NCI-H69 (cell line): Measurements from ENCODE around the gene ASB18.

Experiments
- DNase-seq: peaks from one replicate; lab custom pipeline; 2025; lab: John Stamatoyannopoulos, UW

ASB18 gene

DNA sequence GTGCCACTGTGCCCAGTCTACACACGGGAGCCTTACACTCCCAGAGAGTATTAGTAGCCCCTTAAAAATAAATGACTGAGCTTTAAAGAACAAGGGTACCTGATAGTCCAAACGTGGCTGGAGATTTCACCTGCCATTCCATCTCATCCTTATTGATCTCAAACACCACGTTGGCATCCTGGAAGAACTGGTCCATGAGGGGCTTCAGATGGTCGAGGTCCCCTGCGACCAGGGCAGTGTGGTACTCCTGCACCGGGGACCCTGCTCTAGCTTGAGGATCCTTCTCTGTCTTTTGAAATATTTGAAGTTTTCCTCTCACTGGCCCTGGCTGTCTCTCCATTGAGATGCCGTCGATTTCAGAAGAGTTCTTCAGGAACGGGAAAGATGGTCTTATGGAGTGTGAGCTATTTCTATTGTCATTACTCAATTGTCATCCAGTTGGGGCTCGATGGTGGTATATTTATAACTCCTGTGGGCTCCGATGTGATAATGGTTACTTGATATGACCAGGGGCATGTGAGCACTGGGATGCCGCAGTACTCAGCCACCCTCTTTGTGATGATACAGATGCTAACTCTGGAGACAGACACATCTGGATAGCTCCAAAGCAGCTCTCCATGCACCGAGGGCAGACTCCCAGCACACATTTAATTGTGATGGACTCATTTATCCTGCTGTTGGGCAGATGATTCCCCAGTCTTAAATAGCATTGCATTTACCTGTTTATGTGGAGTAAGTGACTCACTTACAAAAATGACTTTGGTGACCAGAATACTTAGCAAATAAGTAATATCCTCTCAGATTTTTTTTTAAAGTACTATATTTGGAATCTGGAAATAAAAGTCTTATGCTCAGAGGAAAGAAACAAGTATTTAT is 22.8 kb downstream of the ASB18 start:
- no peak for DNase-seq

DNA sequence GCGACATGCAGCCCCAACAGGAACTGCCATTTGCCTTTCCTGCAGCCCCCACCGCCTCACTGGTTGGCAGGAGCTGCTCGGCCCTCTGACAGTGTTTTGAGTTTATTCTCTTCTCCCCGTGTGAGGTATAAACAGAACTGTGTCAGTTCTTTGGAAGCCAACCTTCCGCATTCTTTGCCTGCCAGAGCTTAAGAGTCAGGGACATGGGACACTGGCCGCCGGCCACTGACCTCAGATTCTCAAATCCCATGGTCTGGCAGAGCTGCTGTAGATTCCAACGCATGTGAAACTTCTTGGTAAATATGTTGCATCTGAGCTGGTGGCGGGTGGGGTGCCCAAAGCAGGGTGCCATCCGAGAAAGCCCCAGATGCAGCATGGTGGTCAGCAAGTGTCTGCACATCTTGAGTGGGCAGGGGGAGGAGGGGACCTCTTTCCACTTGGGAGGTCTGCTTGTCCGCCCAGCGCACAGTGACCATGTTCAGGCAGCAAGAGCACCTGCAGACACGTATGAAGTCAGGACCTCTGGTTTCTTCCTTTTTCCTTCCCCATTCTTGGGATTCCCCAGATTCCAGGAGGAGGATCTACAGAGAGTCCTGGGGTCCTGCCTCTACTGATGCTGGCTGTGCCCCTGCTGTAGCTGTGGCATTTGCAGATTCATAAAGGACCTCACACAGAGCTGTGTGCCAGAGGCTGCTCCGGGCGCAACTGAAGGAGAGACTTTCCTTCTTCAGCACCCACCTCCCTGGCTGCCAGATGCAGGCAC is 23.8 kb downstream of the ASB18 start:
- no peak for DNase-seq

DNA sequence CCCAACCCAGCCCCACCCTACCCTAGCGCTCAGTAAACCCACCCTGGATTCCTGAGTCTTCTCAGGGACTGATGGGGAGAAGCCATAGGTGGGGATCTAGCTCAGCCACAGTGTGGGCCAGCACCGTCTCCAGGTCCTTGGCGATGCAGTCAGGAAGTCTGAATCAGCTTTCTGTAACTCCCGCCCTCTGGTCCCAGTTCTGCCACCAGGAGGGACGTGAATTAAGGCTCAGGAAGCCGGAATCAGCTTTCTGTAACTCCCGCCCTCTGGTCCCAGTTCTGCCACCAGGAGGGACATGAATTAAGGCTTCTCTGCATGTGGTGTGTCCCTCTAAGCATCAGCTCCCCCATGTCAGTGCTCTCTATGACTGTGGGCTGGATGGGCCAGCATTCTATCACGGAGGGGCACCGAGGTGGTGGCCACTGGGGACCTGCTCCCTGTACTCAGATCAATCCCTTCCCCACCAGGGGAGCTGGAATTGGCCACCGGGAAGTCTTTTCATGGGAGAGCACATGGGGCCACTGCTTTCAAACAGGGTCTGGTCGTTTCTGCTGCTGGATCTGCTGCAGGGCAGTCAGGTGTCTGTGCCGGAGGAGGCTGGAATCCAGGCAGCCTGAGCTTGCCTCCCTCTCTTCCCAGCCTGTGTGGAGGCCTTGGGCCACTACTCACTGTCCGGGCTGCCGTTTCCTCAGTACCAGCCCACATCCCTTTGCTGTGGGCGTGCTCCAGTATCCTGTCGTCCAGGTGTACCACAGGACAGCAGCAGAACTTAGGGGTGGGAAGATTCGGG is 24.7 kb downstream of the ASB18 start:
- DNase-seq, result no peak

DNA sequence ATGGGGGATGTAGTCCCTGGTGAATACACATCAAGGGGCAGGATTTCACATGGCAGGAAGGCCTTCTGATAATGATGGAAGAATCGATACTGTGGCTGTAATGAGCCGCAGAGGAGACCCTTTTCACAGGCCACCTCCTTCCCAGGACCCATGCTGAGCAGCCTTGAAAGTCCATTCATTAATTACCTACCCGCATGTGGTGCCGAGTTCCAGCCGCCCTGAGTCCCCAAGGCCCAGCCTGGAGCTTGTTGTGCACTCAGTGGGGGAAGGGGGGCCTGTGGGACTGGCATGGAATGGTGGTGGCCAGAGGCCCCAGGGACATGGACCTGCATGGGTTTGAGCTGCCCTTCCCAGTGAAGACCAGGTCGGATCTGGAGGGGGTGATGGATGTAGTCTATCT is 25.5 kb downstream of the ASB18 start:
- no peak for DNase-seq

DNA sequence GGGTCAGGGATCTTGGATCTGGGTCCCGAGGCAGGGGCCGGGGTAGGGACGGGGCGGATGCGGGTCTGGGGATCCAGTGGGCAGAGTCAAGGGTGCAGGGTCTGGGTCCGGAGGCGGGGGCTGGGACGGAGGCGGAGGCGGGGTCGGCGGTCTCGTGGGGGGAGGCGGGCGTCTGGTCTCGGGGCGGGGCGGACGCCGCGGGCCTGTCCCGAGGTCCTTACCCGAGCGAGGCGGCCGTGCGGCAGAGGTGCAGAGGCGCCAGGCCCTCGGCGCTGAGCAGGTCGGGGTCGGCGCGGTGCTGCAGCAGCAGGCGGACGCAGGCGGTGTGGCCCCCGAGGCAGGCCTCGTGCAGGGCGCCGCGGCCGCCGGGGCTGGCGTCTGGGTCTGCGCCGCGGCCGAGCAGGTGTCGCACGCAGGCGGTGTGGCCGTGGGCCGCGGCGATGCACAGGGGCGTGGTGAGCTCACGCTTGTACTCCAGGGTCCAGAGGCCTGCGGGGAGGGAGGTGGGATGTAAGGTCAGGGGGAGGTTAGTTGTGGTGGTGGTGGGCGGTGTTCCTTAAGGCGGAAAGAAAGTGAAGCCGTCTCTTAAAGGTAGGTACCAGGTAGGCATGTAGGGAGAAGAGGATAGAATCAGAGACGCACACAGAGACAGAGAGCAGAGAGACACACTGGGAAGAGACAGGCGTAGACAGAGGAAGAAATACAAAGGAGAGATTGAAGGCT is 26.6 kb downstream of the ASB18 start:
- no peak for DNase-seq

DNA sequence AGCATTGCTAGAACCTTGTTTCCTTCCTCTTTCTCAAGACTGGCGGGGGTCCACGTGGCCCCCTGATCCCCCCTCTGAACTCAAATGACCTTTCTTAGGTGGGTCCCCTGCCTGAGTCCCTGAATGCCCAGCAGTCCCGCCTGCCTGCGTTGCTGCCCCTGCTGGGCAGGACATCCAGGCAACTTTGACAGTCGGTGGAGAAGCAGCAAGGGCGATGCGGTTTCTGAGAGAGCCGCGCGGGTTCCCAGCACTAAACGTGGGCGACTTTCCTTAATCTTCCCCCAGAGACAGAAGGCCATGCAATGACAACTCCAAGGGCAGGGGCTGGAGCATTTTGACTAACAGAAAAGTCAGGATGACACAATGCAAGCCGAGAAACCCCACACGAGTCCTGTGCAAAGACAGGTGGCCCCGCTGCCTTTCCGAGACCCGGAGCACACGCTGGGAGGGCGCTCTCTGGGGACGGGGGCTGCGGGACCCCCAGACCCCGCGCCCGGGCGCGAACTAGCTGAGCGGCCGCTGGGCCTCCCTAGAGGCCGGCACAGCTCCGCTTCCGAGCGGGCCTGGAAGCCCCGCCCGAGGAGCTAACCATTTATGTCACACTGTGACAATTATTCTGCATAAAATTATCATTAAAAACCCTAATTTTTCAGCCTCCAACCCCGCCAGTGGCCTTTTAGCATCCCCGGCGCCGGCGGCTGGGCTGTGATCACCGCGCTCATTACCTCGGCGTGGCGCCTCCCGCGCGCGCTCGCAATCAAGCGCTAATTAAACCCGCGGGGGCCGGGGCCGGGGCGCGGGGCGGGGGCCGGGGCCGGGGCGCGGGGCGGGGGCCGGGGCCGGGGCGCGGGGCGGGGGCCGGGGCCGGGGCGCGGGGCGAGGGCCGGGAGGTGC is 27.4 kb downstream of the ASB18 start:
- DNase-seq, result no peak

DNA sequence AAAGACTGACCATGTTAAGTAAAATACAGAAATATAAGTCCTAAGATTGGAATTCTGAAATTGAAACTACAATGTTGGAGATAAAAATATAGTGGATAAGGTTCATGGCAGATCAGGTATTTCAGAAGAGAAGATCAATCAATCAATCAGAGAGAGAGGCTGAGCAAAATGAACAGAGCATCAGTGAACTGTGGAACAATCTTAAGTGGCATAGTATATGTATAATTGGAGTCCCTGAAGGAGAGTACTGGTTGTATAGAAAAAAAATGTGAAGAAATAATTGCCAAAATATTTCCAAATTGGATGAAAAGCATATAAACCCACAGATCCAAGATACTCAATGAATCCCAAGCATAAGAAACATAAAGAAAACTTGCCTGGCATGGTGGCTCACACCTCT is 35.0 kb downstream of the ASB18 start:
- no peak for DNase-seq

DNA sequence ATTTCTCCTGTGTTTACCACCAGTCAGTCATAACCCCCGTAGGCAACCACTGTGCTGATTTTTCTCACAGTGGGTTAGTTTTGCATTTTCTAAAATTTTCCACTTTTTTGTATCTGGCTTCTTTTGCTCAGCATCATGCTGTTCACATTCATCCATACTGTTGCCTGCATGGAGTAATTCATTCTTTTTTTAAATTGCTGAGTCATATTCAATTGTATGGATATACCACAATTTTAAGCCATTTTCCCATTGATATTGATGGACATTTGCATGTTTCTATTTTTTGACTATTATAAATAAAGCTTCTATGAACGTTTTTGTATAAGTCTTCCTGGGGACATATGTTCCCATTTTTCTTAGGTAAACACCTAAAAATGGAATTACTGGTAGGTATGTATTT is 40.5 kb downstream of the ASB18 start:
- no peak for DNase-seq

DNA sequence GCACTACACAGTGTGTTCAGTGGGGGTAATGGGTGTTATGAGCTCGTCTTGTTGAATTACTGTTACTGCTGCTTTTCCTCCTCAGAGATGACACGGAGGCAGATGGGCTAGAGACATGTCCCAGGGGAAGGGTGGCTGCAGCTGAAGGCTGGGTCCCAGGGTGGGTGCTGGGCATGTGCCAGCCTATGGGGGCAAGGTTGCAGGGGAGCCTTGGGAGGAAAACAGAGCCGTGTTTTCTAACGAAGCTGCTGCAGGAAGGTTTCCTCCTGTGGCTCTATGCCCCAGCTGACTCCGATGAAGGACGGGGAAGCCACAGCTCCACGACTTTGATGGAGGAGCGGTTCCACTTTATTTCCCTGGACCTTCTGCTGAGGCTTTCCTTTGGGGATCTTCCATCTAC is 42.4 kb downstream of the ASB18 start:
- no peak for DNase-seq

DNA sequence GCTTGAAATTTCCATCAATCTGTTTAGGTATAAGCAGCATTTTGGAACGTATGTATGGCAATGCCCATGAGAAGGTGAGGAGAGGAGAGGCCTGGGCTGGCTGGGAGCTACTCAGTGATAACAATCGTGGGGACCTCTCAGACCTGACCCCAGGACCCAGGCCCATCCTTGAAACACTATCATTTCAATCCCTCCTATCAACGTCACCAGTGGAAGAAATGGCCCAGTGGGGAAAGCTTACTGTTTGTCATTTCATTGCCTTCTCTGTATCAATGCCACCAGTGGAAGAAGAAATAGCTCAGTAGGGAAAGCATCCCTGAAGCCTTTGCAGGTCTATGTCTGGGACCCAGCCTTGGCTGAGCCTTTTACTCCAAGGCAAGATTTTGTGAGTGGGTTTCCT is 44.8 kb downstream of the ASB18 start:
- DNase-seq, result no peak

DNA sequence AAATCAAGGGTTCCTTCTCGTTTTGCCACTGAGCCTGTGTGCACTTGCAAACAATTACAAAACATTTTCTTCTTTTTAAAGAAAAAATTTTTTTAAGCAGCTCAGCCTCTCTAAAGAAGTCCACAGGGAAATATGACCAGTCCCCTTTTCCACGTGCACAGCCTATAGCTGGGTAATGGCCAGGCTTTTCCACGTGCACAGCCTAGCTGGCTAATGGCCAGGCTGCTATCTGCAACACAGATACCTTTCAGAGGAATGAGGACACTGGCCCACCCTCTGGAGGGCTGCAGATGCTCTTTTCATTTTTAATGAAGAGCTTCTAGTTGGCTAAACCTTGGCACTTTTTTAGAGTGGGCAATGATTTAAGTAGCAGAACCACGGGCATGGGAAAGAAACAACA is 46.3 kb downstream of the ASB18 start:
- DNase-seq, result peak; percentile 1

DNA sequence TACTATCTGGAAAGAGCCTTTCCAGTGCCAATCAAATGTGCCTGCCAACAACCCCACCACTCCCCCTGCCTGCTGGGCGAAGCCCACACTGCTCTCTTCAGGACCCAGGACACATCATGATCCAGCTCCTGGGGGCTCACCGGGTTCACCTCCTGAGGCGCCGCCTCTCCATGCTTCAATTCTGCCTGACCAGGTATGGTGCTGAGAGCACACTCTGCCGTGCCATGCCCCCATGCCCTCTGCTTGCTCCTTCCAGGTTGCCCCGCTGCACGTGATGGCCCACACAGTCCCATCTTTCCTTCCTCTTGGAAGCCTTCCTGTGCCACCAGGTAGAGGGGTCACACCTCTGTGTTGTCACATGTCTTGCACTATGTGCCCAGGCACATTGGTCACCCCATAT is 47.5 kb downstream of the ASB18 start:
- no peak for DNase-seq

DNA sequence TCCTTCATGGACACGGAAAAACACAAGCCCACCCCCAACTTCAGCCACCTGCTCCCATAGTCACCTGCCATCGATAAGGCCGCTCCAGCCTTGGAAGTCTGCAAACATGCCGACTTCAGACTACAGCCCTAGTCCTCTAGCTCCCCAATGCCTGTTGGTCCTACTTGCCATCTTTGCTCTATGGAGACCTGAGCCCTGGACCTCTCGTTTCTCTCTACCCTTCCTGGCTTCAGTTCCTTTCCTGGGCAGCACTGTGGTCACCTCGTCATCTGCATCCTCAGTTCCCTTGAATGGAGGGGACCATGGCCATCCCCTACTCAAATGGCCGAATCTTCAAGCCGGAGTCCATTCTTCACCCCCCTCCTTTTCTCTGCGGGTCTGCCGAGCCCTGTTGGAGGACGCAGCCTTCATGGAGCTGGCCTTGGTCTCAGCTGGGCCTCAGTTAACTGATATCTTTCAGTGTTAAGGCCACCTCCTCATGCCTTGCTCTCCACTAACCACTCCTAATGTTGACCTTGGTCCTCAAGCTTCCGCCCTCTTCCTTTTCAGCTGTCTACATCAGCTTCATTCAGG is 48.4 kb downstream of the ASB18 start:
- no peak for DNase-seq

DNA sequence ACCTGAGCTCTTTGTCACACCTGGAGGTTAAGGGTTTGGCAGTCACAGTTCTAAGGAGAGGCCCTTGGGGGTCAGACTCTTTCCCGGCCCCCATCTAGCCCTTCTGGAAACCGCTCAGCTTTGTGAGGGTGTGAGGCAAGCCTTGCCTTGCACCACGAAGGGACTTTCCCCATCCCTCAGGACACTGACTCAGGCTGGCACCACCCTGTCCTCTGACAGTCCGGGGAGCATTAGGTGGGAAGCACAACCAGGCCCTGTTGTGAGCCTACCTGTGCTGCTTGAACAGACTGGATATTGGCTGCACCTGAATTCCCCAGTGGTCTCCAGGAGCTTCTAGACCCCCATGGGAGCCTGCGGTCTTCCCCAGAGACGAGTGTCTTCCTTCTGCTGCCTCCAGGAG is 49.0 kb downstream of the ASB18 start:
- no peak for DNase-seq

DNA sequence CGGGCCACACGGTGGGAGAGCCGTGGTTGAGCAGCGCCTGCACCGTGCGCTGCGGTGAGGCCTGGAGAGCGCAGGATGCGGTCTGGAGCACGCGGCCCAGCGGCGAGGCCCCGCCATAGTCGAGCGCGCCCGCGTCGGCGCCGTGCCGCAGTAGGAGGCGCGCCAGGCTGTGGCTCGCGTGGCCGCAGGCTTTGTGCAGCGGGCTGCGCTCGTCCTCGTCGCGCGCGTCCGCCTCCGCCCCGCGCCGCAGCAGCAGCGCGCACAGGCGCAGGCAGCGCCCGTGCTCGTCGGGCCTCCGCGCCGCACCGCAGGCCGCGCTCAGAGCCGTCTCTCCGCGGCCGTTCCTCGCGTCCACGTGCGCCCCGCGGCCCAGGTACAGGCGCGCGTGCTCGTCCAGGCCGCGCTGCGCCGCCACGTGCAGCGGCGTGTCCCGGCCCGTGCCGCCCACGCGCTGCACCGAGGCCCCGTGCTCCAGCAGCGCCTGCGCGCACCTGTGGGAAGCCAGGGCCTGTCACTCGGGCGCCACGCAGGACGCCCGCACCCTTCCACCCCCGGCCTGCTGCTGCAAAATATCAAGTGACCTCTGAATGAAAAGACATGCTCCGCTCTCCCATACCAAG is 49.7 kb downstream of the ASB18 start:
- DNase-seq, result no peak

DNA sequence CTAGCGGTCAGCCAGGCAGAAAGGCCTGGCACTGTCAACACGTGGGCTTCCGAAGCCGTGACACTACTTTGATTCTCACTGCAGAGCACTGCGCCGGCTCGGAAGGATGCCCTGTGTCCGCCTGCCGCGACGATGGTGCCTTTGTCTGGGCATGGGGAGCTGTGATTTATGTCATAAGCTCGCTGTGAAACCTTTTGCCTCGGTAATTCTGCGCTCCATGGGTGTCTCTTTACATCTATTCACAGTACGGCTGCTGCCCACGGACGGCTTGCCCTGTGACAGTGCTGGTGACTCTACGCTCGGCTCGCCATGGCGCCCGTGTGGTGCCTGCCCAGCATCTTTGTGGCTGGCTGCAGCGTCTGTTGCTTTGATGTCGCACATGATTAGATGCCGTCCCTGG is 52.9 kb downstream of the ASB18 start:
- peak; percentile 9 for DNase-seq

DNA sequence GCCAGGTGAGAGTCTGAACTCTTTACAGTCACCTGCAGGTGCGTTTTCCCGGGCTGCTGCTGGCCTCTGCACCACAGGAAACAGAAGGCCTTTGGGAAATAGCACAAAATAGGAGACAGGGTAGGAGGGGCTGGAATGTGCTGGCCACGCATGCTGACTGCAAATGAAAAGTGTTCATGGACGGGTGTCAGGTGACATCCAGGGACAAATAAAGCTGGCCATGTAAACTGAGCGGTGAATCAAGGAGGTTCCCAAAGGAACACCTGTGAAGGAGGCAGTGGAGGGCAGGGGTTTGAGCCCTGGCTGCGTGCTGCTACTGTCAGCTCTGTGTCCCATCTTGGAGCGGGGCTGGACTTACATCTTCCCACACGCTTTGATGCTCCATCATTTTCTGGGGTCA is 53.7 kb downstream of the ASB18 start:
- DNase-seq, result peak; percentile 5

DNA sequence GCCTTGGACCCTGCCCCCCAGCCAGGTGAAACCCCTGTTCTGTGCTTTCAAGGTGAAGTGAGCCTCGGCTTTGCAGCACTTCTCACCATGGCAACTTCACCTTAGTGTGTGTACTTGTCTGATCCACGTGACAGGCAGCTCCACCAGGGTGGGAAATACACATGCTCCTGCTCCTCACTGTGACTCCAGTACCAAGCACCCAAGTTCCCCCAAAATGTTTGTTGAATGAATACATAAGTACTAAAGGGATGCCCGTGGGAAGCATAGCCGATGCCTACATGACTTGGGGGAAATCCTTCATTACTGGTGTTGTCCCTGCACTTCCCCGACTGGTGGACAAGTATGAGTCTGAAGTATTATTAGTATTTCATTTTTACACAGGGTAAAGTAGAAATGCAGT is 54.2 kb downstream of the ASB18 start:
- DNase-seq, result no peak

DNA sequence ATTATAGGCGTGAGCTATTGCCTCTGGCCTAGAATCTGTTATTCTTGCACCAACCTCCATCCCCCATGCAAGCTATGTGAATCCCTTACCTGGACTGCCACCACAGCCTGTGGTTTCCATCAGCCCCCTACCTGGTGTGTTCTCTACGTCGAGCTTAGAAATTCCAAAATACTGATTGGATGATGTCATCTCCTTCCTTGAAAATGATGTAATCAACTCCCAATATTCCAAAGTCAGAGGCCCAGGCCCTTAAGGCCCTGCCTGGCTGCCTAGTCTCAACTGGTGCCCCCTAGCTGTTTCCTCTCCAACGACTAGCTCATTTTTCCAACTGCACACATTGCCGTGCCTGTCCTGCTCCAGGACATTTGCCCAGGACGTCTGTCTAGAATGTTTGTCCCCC is 54.7 kb downstream of the ASB18 start:
- DNase-seq, result no peak
